GM21529 (cell line): ENCODE measurements around the gene NRXN2.
"Not testable (repeated sequence)": the region's sequence is repeated elsewhere in the genome, so short reads cannot be mapped to it uniquely, and the experiment has no call there.

Source experiments
- ATAC-seq: cut with Tn5 transposase; IDR thresholded peaks from one replicate; pipeline ENCODE4 v1.9.1; 2021; ENCODE audit not compliant: unreplicated experiment

Gene NRXN2

DNA sequence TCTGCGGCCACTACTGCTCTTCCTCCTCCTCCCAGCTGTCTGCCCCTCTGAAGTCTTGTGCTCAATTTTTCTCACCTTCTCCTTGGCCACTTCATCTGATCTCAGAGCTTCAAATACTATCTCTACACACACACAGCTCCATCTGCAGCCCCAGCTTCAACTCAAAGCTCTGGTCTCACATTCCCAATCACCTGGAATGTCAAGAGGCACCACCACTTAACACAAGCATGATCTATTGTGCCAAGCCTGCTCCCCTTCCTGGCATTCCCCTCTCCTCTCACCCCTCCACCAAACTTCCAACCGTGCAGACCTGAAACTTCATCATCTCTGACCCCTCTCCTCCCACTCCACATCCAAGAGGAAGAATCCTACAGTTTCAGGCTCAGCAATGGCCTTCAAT, 17.5 kb downstream of the NRXN2 start:
- no peak for ATAC-seq

DNA sequence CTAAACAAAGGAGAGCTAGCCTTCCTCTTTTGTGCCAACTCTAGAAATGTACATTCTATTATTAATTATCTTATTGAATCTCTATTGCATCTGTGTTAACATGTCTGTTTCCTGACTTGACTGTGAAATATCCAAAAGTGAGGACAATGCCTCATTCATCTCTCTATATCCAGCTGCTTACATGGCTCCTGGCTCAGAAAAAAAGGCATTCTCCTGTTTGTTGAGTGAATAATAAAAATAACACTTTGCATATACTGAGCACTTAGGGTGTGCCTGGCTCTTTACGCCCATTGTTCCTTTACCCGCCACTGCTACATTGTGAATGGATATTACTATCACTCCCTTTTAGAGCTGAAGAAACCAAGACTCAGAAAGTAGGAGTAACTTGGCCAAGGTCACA, 19.9 kb downstream of the NRXN2 start:
- no peak for ATAC-seq

DNA sequence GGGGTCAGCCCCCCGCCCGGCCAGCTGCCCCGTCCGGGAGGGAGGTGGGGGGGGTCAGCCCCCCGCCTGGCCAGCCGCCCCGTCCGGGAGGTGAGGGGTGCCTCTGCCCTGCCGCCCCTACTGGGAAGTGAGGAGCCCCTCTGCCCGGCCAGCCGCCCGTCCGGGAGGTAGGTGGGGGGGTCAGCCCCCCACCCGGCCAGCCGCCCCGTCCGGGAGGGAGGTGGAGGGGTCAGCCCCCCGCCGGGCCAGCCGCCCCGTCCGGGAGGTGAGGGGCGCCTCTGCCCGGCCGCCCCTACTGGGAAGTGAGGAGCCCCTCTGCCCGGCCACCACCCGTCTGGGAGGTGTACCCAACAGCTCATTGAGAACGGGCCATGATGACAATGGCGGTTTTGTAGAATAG, 21.0 kb downstream of the NRXN2 start:
- ATAC-seq = not testable (repeated sequence)

DNA sequence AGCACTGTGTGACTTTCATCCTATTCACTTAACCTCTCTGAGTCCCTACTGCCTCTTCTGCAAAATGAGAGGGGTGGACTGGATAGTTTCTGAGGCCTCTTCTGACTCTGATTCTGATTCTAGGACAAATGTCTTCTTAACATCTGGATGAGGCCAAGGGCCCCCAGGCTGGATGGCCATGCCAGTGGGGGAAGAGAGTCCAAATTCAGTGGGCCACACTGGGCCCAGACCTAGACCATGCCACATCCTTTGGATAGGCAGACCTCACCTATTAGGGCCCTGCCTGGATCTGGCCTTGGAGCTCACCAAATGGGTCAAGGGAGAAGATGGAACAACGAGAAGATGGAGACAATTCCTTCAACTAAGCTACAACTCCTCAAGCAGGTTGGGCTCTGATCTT, 24.6 kb downstream of the NRXN2 start:
- ATAC-seq = no peak

DNA sequence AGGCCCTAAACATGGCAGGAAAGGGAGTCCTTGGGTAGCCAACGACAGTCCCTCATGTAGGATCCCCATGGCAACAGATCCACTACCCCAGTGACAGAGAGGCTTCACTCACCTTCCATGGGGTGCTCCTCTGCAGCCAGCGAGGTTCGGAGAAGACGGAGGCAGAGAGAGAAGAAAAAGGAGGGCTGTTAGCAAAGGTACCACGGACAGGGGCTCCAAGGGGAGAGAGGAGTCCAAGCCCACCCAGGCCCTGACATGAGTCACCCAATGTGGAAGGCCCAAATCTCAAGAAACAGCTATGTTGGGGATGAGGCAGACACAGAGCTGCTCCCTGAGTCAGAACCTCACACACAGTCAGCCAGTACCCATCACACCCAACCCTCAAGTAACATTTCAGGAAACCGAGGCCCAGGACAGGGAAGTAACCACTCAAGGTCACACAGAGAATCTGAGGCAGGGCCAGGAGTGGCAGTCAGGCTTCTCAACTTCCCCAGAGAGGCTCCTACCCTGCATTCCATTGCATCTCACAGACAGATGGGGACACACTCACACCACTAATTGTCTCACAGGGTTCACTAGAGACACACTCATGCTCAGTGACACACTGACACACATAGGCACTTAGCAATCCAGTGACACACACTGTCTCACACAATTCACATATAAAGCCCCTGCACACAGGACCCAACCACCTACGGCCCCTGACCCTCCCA, 25.2 kb downstream of the NRXN2 start:
- ATAC-seq = no peak

DNA sequence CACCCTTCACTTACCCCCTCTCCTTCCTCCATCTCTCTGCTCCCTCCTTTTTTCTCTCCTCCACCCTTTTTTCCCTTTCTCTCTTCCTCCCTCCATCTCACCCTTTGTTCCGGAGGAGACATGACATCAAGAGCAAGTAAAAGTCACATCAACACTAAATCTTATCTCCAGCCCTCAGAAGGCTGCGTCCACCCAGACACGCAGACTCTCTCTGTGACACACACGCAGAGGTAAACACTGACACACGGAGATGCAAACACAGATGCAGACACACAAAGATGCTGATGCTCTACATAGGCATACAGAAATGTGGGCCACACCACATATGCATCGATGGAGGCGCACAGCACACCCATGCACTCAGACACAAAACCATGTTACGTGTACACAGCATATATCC, 27.0 kb downstream of the NRXN2 start:
- ATAC-seq = no peak

DNA sequence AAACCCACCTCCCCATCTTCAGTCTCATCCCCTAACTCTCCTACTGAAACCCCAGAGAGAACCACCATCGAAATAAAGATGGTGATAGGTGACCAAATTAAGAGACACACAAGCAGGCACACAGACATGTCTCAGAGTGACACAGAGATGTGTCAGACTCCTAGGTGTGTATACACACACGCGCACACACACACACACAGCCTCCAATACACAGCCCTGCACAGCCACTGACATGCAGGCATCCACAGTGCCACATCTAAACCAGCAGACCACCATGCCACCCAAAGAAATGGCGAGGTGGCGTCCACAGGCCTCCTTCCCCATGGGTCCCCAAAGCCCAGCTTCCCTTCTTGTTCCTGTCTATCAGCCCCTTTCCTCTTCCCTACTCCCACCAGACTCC, 27.4 kb downstream of the NRXN2 start:
- no peak for ATAC-seq

DNA sequence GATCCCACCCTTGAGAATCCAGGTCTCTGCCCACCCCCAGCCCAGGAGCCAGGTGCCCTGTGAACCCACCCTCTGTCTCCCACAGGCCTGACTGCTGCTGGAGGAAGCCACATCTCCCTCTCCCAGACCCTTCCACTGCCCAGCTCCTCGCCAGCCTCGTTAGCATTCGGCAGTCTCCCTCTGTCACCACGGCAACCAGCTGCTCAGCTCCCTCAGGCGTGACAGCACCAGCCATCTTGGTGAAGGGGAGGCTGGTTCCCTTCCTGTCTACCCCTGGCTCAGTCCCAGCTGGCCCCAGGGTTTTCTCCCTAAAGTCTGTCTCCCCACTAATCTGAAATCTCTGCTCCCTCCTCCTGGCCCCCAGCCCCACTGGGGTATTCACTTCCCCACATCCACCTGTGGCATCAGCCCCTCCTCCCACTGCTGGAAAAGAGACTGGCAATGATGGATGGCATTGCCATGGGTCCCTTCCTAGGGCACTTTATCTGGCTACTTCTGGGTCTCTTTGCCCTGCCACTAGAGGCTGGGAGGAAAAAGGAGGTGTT, 28.1 kb downstream of the NRXN2 start:
- ATAC-seq = no peak

DNA sequence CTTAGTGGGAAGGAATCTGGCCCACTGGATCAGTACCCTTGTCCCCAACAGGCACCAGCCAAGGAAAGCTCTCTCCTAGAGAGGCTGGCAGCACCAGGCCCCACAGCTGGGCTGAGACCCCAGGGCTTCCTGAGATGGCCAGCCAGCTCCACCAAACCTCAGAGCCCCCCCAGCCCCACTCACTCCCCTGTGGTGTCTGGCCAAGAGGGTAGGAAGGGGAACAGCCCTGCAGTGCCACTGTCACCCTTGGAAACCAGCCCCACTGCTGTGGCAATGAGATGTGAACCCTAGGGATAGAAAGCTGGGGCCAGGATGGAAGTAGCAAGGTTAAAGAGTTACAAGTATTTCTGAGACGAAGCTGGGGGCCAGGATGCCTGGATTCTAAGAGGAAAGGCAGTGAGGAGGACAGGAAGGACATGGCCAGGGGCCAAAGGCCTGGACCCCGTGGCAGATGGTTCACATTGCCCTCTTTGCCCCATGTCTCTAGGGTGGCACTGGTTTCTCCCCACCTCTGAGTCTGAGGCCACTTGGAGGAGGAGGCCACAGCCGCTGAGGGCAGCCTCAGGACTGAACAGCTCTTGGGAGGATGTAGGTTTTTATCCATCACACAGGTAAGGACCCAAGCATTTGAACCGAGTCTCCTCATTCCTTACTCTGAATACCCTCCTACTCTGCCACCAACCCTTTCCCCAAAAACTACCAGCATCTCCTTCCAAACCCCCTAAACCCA, 28.8 kb downstream of the NRXN2 start:
- no peak for ATAC-seq

DNA sequence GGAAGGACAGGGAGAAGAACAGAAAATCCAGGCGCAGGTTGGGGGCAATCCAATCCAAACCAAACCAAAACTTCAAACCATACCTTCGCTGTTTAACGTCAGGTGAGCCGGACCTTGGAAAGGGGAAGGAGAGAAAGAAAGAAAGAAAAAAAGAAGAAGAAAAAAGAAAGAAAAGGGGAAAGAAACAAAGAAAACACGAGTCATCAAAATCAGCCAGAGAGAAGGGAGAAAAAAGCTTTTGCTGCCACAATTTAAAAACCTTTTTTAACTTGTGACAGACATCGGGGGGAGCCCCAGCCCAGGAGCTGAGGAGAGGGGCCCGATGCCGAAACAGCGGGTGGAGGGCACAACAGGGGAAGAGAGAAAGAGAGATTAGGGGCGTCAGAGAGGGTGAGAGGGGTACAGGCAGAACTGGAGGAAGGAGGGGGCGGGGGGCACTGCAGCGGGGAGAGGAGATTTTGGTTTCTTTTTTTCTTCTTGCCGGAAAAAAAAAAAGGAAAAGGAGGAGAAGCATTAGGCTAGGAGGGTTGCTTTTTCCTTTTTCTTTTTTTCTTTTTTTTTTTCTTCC, 30.1 kb downstream of the NRXN2 start:
- ATAC-seq = no peak

DNA sequence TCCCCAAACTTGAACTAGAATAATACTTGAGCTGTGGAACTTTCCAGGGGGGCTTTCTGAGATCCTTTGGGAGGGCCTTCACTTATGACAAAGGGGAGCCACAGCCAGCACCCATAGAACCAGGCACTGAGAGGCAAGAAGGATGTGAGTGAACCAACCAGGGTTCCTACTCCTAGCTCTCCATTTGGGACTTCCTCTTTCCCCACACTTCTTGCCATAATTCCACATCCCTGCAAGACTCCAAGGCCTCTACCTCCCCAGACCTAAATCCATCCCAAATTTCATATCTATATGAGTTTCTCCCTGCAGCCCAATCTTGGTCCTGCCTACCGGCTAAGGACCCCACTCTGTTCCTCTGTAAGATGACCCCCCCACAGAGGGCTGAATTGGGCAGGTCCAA, 31.5 kb downstream of the NRXN2 start:
- no peak for ATAC-seq

DNA sequence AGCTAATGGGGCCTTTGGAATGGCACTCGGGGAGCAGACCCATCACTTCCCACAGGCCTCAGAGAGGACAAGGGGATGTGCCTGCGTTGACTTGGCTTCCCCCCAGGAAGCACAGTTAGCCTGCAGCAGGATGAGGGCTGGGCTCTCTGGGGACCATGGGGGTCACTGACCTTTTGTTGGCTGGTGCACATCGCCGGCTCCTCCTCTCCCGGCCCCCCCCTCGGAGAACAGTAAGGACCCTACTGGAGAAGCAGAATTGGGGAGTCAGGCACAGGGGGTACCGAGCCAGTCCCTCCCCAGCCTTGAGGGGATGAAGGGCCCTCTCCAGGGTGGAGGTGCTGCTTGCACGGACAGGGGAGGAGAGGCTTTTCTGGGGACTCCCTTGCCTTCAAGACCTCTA, 32.8 kb downstream of the NRXN2 start:
- ATAC-seq = no peak

DNA sequence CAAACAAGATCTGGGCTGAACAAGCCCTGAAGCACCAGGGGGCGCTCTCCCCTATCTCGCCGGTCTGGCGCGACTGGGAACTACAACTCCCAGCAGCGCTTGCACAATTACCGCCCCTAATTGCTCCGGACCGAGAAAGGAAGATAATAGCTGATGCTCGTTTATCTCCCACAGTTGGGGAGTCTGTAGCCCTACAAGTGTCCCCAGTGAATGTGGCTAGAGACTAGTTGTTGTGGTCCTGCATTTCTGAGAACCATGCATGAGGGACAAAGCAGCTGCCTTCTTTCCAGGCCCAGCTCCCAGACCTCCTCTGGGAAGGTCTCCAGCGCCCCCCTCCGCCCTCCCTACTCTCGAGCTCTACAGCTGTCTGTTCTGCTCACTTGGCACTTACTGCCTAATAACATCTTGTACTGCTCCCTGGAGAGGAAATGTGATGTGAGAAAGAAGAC, 34.4 kb downstream of the NRXN2 start:
- ATAC-seq = peak; percentile 78

DNA sequence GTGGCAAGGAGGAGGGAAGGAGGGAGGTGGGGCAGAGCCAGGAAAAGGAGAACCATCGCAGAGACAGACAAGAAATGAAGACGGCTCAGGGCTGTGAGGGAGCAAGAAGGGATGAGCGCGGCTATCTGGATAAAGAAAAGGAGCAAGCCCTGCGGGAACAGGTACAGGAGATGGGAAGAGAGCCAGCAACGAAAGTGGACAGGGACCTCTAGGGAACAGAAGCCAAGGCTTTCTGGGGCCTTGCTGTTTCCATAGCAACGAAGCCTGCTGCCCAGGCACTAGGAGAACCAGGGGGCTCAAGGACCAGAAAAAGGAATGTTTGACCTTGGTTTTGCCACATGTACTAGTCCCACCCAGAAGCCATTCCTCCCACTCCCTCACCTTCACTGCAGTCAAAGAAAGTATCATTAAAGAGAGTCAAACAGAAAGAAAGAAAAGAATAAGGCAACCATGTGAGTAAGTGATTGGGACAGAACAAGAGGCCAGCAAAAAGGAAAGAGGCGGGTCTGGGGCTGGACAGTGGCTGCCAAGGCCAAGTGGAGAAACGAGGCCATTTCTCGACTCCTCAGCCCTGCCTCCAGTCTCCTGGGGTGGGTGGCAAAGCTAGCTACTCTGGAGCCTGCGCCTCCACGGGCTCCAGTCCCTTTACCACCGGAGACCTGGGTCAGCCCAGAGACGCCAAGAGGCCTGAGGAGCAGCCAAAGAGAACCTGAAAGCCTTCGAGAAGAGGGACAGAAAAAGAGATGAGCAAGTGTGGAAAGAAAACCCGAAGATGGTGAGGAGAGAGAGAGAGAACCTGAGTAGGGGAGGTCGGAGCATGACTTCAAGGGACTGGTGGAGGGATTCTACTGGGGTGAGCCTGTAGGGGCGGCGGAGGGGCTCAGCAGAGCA, 35.1 kb downstream of the NRXN2 start:
- ATAC-seq = no peak

DNA sequence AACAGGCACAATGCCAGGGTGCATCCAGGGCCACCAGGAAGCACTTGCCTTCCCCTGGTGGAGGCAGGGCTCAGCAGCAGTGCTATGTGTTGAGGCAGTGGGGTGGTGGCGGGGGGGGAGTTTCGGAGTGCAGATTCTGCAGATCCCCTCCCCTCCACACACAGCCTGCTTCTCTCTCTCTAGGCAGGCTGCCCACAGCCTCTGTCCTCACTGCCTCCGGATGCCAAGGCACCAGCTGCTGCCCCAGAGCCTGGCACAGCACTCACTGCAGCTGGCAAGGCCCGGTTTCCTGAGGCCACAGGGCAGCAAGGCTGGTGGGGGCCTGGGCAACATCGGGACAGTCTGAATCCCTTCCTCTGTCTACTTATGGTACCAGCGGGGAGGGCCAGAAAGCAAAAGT, 35.8 kb downstream of the NRXN2 start:
- ATAC-seq = no peak

DNA sequence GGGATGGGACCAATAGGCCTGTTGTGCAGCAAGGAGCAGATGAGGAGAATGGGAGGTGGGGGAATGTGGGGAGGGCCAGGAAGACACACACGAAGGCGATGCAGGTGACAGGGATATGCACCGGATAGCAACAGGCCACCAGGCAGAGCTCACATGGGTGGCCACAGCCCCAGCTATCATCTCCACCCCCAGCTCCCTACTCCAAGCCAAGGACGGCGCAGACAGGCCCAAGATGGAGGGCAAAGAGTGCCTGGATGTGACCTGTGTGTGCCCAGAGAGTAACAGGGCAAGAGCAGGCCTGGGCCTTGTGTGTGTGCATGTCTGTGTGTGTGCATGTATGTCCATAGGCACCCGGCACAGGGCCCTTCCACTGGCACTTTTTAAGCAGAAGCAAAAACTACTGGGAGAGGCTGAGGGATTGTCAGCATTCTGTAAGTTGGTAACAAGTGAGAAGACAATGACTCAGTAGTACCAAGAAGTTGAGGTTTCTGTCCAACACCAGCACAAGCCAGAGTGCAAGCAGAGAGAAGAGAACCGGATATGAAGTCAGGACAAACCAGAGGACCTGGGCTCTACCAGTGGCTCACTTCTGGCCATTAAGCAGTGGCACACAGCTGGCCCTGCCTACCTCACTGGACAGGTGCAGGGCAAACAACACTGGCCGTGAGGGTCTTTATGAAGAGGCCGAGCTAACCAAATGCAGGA, 36.4 kb downstream of the NRXN2 start:
- ATAC-seq = no peak

DNA sequence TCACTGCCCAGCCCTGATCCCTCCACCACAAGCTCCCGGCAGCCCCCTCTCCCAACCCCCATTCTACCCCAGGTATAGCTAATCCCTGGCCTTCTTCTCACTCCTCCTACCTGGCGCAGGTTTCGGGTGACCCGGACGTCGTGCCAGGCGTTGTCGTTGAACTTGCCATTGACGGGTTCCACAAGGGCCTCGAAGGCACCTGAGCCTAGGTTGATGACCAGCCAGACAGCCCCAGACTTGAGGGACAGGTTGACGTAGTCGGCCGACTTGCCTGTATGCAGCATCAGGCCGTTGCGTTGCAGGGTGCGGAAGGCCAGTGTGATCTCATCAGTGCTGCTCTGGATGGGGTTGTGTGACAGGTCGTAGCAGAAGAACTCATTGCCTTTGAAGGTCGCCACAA, 37.5 kb downstream of the NRXN2 start:
- ATAC-seq = no peak

DNA sequence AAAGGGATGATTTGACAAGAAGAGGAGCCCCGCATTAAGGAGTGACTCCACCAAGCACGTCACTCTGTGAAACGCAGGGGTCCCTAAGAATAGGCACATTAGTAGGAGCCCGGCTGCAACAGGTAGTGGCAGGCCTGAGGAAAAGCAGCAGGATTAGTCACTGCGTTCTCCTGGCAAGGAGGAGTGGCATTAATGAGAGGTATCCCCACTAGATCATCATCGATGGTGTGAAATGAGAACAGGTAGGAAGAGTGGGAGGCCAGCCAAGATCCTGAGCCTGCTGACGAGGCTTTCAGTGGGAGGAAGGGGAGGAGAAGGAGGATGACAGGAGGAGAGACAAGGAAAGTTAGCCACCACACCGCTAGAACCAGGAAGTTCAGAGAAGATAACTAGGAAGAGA, 38.6 kb downstream of the NRXN2 start:
- no peak for ATAC-seq

DNA sequence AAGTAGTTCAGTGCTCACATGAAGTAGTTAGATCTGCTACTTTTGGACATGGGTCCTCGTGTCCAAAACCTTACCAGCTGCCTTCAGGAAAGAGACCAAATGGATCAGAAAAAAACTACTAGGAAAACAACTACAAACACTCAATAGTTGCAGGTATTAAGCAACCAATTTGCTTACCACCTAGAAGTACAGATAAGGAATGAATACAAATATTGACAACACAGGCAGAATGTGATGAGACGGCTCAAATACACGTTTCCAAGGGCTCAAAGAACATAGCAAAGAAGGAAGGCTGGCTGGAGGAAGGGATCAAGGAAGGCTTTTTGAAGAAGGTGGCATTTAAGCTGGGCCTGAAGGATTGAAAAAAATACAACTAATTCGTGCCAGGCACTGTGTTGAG, 41.8 kb downstream of the NRXN2 start:
- no peak for ATAC-seq

DNA sequence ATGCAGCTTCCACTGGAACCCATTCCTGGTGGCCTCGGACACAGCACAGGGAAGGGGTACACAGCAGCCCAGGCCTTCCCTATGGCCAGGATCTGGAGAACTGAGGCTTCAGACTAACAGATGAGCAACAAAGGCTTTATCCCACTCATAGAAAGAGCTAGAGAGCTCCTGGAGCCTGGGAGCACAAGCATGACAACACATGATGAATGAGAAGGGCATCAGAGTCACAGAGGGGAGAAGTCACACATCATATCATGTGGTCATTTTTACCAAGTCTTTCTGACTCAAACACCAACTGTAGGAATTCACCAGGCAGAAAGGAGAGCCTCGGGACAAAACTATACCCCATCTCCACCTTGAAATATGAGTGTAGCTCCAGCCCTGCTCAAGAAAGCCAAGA, 43.2 kb downstream of the NRXN2 start:
- ATAC-seq = no peak
